ENCODE results near the gene PAPPA2.

The PAPPA2 gene

DNA sequence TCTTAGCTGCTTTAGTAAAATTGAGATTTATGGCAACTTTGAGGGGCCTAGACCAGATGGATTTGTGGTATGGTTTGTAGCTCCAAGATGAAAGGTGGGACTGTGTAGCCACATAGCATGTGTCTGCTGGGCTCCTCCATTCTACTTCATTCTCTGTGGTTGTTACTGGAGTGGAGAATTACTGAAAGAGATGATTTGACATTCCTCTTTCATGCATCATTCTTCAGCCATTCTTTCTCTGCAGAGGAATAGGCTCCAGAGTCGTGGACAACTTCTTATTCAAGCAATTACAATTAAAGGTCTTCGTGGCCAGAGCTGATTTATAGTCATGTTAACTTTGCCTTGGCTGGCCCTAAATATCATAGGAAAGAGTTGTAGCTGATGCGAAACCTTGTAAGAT, 328.9 kb downstream of the PAPPA2 start:
- TF ChIP-seq ZFX (IDR thresholded peaks at IDR 0.05) = no peak
- TF ChIP-seq, protein P1, sequence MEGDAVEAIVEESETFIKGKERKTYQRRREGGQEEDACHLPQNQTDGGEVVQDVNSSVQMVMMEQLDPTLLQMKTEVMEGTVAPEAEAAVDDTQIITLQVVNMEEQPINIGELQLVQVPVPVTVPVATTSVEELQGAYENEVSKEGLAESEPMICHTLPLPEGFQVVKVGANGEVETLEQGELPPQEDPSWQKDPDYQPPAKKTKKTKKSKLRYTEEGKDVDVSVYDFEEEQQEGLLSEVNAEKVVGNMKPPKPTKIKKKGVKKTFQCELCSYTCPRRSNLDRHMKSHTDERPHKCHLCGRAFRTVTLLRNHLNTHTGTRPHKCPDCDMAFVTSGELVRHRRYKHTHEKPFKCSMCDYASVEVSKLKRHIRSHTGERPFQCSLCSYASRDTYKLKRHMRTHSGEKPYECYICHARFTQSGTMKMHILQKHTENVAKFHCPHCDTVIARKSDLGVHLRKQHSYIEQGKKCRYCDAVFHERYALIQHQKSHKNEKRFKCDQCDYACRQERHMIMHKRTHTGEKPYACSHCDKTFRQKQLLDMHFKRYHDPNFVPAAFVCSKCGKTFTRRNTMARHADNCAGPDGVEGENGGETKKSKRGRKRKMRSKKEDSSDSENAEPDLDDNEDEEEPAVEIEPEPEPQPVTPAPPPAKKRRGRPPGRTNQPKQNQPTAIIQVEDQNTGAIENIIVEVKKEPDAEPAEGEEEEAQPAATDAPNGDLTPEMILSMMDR (conservative IDR thresholded peaks at IDR 0.05) = no peak
- H3K27ac ChIP-seq = no peak overlapping the region

DNA sequence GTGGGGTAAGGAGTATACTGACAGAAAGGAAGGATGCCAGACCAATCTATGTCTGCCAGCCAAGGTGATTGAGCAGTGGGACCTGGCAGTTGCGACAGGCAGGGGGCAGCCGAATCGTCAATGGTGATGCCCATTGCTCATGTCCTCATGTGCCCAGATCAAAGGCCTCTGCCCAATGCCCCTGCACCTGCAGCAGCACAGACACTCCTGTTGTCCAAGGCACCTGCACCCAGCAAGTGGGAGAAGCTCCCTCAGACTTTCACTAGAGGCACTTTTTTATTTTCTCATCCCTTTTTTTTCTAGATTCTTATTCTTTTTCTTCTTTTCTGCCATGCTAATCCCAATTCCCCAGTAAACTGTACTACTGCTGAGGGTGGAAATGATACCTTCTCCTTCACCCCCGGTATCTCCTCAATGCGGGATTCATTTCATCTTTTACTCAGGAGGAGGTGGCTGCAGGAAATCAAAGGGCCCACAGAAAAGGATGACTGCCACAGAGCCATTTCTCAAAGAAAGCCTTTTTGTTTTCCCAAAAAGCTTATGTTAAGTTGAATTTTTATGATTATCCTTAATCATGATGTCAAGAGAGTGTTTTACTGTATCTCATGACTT, 332.0 kb downstream of the PAPPA2 start:
- TF ChIP-seq, protein P1 (conservative IDR thresholded peaks at IDR 0.05) = no peak
- no peak for TF ChIP-seq ZFX (IDR thresholded peaks at IDR 0.05)
- H3K27ac ChIP-seq = no peak overlapping the region

DNA sequence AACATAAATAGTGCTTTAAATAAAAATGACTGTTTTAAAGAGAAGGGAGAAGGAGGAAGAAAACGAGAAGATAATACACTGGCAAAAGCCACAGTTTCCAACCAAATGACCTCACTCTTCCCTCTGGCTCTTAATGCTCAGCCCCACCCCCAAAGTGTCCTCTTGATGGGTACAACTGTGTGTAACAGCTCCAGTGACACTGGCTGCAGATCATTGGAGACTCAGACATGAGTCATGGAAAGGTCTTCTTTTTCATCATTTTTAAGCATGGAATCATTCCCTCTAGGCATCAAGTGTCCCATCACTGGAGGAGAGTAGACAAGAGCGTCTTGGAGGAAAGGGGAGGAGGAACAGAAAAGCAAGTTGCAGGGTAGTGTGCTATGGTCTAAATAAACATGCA, 333.0 kb downstream of the PAPPA2 start:
- TF ChIP-seq ZFX (IDR thresholded peaks at IDR 0.05) = no peak
- TF ChIP-seq, protein P1 (conservative IDR thresholded peaks at IDR 0.05) = no peak

DNA sequence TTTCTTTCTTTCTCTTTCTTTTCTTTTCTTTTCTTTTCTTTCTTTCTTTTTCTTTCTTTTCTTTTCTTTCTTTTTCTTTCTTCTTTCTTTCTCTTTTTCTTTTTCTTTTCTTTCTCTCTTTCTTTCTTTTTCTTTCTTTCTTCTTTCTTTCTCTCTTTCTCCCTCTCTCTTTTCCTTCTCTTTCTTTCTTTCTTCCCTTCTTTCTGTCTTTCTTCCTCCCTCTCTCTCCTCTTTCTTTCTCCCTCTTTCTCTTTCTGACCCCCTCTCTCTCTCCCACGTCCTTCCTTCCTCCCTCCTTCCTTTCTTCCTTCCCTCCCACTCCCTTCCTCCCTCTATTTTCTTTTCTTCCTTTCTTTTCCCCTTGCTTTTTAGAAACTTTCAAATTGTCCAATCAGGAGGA, 333.6 kb downstream of the PAPPA2 start:
- H3K27ac ChIP-seq = no peak overlapping the region
- no peak for TF ChIP-seq ZFX (IDR thresholded peaks at IDR 0.05)
- TF ChIP-seq, protein P1 (conservative IDR thresholded peaks at IDR 0.05) = no peak

More for the DNA sequence above, 333.0 kb downstream of the PAPPA2 start:
- H3K27ac ChIP-seq = peak overlapping the region; percentile 43; the same call in 1 of the 2 replicates

DNA sequence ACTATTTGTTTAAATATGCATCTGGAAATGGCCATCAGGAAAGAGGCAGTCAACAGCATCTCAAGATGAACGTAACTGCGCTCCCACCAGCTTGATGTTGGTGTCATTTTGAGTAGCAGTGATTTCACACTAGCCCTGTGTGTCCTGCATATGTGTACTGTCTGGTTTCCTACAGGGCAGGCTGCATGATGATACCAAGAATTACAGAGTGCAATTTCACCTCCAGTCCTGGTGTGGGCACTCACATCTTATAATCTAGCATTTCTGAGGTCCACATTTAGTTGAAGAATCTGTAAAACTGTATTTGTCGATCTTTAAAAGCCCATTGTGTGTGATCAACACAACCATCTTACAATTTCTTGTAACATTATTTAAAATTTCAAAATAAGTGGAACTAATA, 336.4 kb downstream of the PAPPA2 start:
- no peak overlapping the region for H3K27ac ChIP-seq
- TF ChIP-seq, protein P1 (conservative IDR thresholded peaks at IDR 0.05) = peak; percentile 13; the same call in 1 of the 2 replicates
- no peak for TF ChIP-seq ZFX (IDR thresholded peaks at IDR 0.05)

DNA sequence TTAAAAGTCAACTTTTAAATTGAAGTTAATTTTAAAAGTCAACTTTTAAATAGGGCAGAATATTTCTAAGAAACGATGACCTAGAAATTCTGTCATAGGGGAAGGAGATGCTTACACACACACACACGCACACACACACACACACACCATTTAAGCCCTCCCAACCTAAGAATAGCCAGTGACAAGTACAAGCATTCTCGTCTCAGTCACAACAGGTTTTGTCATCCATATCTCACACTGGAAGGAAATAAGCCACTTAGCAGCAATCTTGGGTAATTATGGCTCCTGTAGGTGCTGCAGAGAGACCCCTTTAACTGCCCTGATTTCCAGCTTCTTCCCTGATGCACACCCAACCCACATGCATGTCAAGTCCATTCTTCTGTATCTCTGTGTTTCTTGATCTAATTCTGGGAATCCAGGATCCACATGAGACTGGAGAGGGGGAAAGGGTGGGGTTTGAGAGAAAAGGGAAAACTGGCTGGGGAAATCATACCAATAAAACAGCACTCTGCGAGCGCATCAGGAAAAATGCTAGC, 338.1 kb downstream of the PAPPA2 start:
- H3K27ac ChIP-seq = no peak overlapping the region
- TF ChIP-seq ZFX (IDR thresholded peaks at IDR 0.05) = no peak
- TF ChIP-seq, protein P1 (conservative IDR thresholded peaks at IDR 0.05) = no peak

DNA sequence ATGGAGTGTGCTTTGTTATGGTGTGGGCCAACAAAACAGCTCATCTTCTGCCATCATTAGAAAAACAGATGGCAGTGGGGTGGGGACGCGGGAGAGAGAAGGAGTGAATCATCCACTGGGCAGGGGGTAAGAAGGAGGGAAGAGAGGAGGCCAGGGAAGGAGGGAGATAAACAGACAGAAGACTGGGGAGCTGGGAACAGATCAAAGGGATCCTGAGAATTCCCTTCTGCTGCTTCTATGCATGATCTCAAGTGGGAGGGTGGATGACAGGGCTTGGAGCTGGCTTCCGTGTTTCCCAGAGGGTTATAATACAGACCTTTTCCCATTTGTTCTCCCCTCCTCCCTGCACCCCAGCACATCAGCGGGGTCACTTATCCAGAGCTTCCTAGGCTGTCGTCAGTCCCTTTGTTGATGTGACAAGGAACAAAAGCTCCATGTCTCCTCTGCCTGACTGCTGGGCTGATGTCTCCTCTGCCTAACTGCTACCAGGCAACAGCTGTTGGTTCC, 338.6 kb downstream of the PAPPA2 start:
- TF ChIP-seq ZFX (IDR thresholded peaks at IDR 0.05) = no peak
- TF ChIP-seq, protein P1 (conservative IDR thresholded peaks at IDR 0.05) = no peak

More for the DNA sequence above, 338.6 kb downstream of the PAPPA2 start:
- no peak overlapping the region for H3K27ac ChIP-seq
